ENCODE data around the gene COBL. TPM values are rescaled to one million over a fixed set of nuclear protein-coding genes. Genes with fewer than 3 reads are reported as not detected.
A peak's percentile ranks its signal among the peaks of the same experiment; 100 is the strongest.

COBL gene
- total RNA-seq, 1 donor from 2014 or later, result 0.05 TPM

GRCh38 chr7:51135576-51135975 lies 181.0 kb downstream of the COBL start:
- DNase-seq (ENCODE audit: low read depth, low spot score), result no peak
- no peaks in the 10 kb centered on the region for H3K27me3 Mint-ChIP-seq (ENCODE audit: low read depth)
- no peaks in the 10 kb centered on the region for H3K36me3 Mint-ChIP-seq (ENCODE audit: low read depth)
- TF ChIP-seq, protein P1, sequence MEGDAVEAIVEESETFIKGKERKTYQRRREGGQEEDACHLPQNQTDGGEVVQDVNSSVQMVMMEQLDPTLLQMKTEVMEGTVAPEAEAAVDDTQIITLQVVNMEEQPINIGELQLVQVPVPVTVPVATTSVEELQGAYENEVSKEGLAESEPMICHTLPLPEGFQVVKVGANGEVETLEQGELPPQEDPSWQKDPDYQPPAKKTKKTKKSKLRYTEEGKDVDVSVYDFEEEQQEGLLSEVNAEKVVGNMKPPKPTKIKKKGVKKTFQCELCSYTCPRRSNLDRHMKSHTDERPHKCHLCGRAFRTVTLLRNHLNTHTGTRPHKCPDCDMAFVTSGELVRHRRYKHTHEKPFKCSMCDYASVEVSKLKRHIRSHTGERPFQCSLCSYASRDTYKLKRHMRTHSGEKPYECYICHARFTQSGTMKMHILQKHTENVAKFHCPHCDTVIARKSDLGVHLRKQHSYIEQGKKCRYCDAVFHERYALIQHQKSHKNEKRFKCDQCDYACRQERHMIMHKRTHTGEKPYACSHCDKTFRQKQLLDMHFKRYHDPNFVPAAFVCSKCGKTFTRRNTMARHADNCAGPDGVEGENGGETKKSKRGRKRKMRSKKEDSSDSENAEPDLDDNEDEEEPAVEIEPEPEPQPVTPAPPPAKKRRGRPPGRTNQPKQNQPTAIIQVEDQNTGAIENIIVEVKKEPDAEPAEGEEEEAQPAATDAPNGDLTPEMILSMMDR (conservative IDR thresholded peaks at IDR 0.05), result no peak
- H3K4me3 Mint-ChIP-seq, result no peak overlapping the region
- no peak overlapping the region for H3K27ac Mint-ChIP-seq (ENCODE audit: unreplicated experiment)
- H3K9me3 Mint-ChIP-seq, result peaks cover 2% of the 10 kb centered on the region
- no peaks in the 10 kb centered on the region for H3K4me1 Mint-ChIP-seq

DNA sequence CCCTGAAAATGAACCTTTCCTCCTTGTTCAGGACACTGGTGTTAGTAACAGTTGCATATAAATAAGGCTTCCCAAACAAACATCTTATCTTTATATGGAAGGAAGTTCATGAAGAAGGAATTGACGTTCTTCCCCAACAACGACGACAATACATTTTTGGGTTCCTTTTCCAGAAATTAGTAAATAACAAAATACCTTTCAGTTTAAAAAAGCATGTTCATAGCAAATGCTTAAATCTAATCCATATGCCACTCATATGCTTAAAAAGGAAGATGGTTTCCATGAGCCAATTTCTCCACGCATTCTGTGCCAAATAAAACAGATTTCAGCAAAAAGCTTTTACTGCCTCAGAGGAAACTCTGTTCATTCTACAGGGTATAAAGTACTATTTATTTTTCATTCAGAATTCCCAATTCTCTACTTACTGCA lies 182.6 kb downstream of the COBL start:
- no peak for DNase-seq (ENCODE audit: low read depth, low spot score)
- H3K27me3 Mint-ChIP-seq (ENCODE audit: low read depth), result no peaks in the 10 kb centered on the region
- H3K9me3 Mint-ChIP-seq, result peaks cover 2% of the 10 kb centered on the region
- no peak overlapping the region for H3K27ac Mint-ChIP-seq (ENCODE audit: unreplicated experiment)
- no peaks in the 10 kb centered on the region for H3K36me3 Mint-ChIP-seq (ENCODE audit: low read depth)
- no peak overlapping the region for H3K4me3 Mint-ChIP-seq
- no peaks in the 10 kb centered on the region for H3K4me1 Mint-ChIP-seq
- TF ChIP-seq, protein P1 (conservative IDR thresholded peaks at IDR 0.05), result no peak

- Mint-ChIP-seq H3K27ac (ENCODE audit: unreplicated experiment) (peak overlapping the region; percentile 50), H3K27me3 (ENCODE audit: low read depth) (no peaks in the 10 kb centered on the region), H3K4me3 (no peak overlapping the region), H3K4me1 (no peaks in the 10 kb centered on the region), H3K36me3 (ENCODE audit: low read depth) (no peaks in the 10 kb centered on the region), H3K9me3 (peaks cover 2% of the 10 kb centered on the region)
- TF ChIP-seq, protein P1 (conservative IDR thresholded peaks at IDR 0.05), result no peak
- DNase-seq (ENCODE audit: low read depth, low spot score), result no peak
These were observed 183.9 kb downstream of the COBL start for GRCh38 chr7:51132661-51133060.

- Mint-ChIP-seq H3K36me3 (ENCODE audit: low read depth) (no peaks in the 10 kb centered on the region), H3K27me3 (ENCODE audit: low read depth) (no peaks in the 10 kb centered on the region), H3K4me3 (no peak overlapping the region), H3K9me3 (peaks cover 2% of the 10 kb centered on the region), H3K4me1 (no peaks in the 10 kb centered on the region), H3K27ac (ENCODE audit: unreplicated experiment) (peak overlapping the region; percentile 58)
- TF ChIP-seq, protein P1 (conservative IDR thresholded peaks at IDR 0.05), result no peak
- no peak for DNase-seq (ENCODE audit: low read depth, low spot score)
These were observed 186.8 kb downstream of the COBL start for GRCh38 chr7:51129527-51130472.

GRCh38 chr7:51128545-51129435 lies 187.8 kb downstream of the COBL start:
- DNase-seq (ENCODE audit: low read depth, low spot score), result no peak
- Mint-ChIP-seq H3K27me3 (ENCODE audit: low read depth) (no peaks in the 10 kb centered on the region), H3K4me1 (no peaks in the 10 kb centered on the region), H3K9me3 (peaks cover 2% of the 10 kb centered on the region), H3K4me3 (no peak overlapping the region), H3K36me3 (ENCODE audit: low read depth) (no peaks in the 10 kb centered on the region), H3K27ac (ENCODE audit: unreplicated experiment) (no peak overlapping the region)
- TF ChIP-seq, protein P1 (conservative IDR thresholded peaks at IDR 0.05), result no peak

Data from neural crest cell (in vitro differentiated cells).